Upper lobe of left lung (tissue), 6 donors: Measurements from ENCODE around the gene COX7A1. TPM values are rescaled to one million over a fixed set of nuclear protein-coding genes. Genes with fewer than 3 reads are reported as not detected.

Experiments used
- ATAC-seq, 2 donors: fragments of 200-7000 bp; cut with Tn5 transposase; one replicate each; pipeline ENCODE4 v1.9.1; 2022; ENCODE audit warnings: mild to moderate bottlenecking in 2 of 2, moderate library complexity in 2 of 2; ENCODE audit not compliant: low FRiP score in 2 of 2
- DNase-seq, 2 donors: peaks; one replicate each; pipeline ENCODE4 v3.0.0-alpha.2; 2019 to 2020
- H3K27ac ChIP-seq, 4 donors: fragments of 200-600 bp; sonication (generic); one replicate each; pipeline ENCODE4 v1.5.1; 2016 to 2019
- H3K27me3 ChIP-seq, 4 donors: fragments of 200-600 bp; sonication (generic); one replicate each; pipeline ENCODE4 v1.5.1; 2017 to 2019
- H3K36me3 ChIP-seq, 4 donors: fragments of 200-600 bp; sonication (generic); one replicate each; pipeline ENCODE4 v1.5.1; 2016 to 2019
- H3K4me1 ChIP-seq, 4 donors: fragments of 200-600 bp; sonication (generic); one replicate each; pipeline ENCODE4 v1.5.1; 2018 to 2019
- H3K4me3 ChIP-seq, 4 donors: fragments of 200-600 bp; sonication (generic); one replicate each; pipeline ENCODE4 v1.5.1; 2017 to 2019; ENCODE audit warnings: mild to moderate bottlenecking in 2 of 4, moderate library complexity in 1 of 4
- H3K9me3 ChIP-seq, 4 donors: fragments of 200-600 bp; sonication (generic); one replicate each; pipeline ENCODE4 v1.5.1; 2018 to 2019
- EP300 ChIP-seq, 4 donors: sonication (generic); formaldehyde crosslinking; IDR thresholded peaks; one replicate each; pipeline ENCODE4 v1.5.1; 2017; ENCODE audit warnings: antibody characterized with exemption in 4 of 4, control low read depth in 2 of 4
- POLR2A ChIP-seq, 4 donors: fragments of 450-650 bp; IDR thresholded peaks; one replicate each; pipeline ENCODE4 v1.5.1; 2016 to 2017; ENCODE audit warnings: antibody characterized with exemption in 4 of 4, mild to moderate bottlenecking in 2 of 4
- POLR2AphosphoS5 ChIP-seq, 2 donors: sonication (generic); formaldehyde crosslinking; IDR thresholded peaks; one replicate each; pipeline ENCODE4 v1.5.1; 2017; ENCODE audit warnings: antibody characterized with exemption in 2 of 2
- WGBS, 2 donors: methylation state at CpG; one replicate each; pipeline ENCODE4 v1.1.5; 2017 to 2018; 5-methylcytosine and 5-hydroxymethylcytosine counted together
- total RNA-seq, 6 donors: library from RNA; depleted of rRNA in 4 of 6; stranded (reverse); fragments of >200 nt in 4 of 6; gene quantifications; one replicate each; pipeline versions ENCODE4 v1.1.0 to v1.2.1, GENCODE V29; 2016 to 2021
- TF ChIP-seq, protein P1 (sequence below), 6 experiments: fragments of 450-650 bp in 4 of 6; fragments of 200-600 bp in 2 of 6; sonication (generic) in 2 of 6; IDR thresholded peaks; one replicate each; pipeline ENCODE4 v1.5.1; 2016 to 2019; ENCODE audit warnings: antibody characterized with exemption in 6 of 6
- donor health status: DM: no; HTN: no; CAD: no; lungs with moderate emphysema.
- donor health status: DM: no; HTN: yes; CAD: no; lungs with severe emphysema.

Gene COX7A1
- total RNA-seq, 6 donors from 2014 or later = 12.4 to 95.1 (median 24.0) TPM; not detected in 1

DNA sequence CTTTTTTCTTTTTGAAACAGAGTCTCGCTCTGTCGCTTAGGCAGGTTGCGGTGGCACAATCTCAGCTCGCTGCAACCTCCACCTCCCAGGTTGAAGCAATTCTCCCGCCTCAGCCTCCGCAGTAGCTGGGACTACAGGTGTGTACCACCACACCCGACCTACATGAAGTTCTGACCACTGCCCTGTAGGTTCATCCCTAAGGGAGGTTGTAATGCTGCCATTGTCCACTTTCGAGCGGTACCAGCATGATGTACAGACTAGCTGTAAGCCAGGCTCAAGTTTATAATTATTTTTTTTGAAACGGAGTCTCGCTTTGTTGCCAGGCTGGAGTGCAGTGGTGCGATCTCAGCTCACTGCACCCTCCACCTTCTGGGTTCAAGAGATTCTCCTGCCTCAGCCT, 11.6 kb upstream of the COX7A1 start:
- no peak overlapping the region for H3K27ac ChIP-seq
- 96 to 99% methylated on average over 12 of the region's 12 CpGs for WGBS, 2 donors
- H3K27me3 ChIP-seq = no peaks in the 10 kb centered on the region
- TF ChIP-seq POLR2AphosphoS5 (IDR thresholded peaks at IDR 0.05) (no peak), EP300 (IDR thresholded peaks at IDR 0.05) (no peak), POLR2A (IDR thresholded peaks at IDR 0.05) (no peak)
- TF ChIP-seq, protein P1, sequence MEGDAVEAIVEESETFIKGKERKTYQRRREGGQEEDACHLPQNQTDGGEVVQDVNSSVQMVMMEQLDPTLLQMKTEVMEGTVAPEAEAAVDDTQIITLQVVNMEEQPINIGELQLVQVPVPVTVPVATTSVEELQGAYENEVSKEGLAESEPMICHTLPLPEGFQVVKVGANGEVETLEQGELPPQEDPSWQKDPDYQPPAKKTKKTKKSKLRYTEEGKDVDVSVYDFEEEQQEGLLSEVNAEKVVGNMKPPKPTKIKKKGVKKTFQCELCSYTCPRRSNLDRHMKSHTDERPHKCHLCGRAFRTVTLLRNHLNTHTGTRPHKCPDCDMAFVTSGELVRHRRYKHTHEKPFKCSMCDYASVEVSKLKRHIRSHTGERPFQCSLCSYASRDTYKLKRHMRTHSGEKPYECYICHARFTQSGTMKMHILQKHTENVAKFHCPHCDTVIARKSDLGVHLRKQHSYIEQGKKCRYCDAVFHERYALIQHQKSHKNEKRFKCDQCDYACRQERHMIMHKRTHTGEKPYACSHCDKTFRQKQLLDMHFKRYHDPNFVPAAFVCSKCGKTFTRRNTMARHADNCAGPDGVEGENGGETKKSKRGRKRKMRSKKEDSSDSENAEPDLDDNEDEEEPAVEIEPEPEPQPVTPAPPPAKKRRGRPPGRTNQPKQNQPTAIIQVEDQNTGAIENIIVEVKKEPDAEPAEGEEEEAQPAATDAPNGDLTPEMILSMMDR (IDR thresholded peaks at IDR 0.05) = no peak
- H3K9me3 ChIP-seq = no peaks in the 10 kb centered on the region
- H3K36me3 ChIP-seq = peaks cover 0 to 12% (median 0%) of the 10 kb centered on the region in 4 donors
- peaks cover 0 to under 1% (median 0%) of the 10 kb centered on the region in 4 donors for H3K4me1 ChIP-seq
- no peak overlapping the region for H3K4me3 ChIP-seq
- ATAC-seq = no peak
- DNase-seq = no peak

DNA sequence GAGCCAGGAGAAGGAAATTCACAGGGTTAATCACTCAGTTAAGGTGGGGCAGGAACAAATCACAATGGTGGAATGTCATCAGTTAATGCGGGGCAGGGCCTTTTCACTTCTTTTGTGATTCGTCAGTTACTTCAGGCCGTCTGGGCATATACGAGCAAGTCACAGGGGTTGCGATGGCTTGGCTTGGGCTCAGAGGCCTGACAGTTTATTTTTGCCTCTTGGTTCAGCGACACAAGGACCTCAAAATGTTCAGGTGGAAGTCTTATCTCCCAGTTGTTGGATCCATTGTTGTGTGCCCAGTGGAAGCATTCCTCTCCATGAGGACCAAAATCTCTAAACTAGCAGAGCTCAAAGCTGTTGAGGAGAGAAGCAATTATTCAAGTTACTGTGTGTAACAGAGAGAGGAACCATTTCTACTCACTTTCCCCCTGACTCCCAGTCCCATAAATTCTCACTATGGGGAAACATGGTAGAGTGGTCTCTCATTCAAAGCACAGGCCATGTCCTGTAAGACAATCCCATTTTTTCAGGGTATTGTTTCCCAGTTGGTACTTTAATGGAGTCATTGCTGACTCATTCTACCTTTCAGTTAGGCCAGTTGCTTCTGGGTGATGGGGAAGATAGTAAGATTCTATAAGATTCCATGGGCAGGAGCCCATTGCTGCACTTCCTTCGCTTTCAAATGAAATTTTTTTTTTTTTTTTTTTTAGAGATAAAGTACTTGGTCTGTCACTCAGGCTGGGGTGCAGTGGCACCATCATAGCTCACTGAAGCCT, 8.8 kb upstream of the COX7A1 start:
- no peaks in the 10 kb centered on the region for H3K9me3 ChIP-seq
- H3K27ac ChIP-seq = no peak overlapping the region
- H3K4me3 ChIP-seq = no peak overlapping the region
- H3K4me1 ChIP-seq = peaks cover 0 to 9% (median 0%) of the 10 kb centered on the region in 4 donors
- no peaks in the 10 kb centered on the region for H3K27me3 ChIP-seq
- no peak for DNase-seq
- TF ChIP-seq POLR2A (IDR thresholded peaks at IDR 0.05) (no peak), POLR2AphosphoS5 (IDR thresholded peaks at IDR 0.05) (no peak), EP300 (IDR thresholded peaks at IDR 0.05) (no peak)
- TF ChIP-seq, protein P1 (IDR thresholded peaks at IDR 0.05) = no peak
- 70 to 78% methylated on average over 7 of the region's 7 CpGs for WGBS, 2 donors
- peaks cover 0 to 6% (median 0%) of the 10 kb centered on the region in 4 donors for H3K36me3 ChIP-seq
- no peak for ATAC-seq

- ATAC-seq (no peak), DNase-seq (no peak)
- Histone ChIP-seq H3K36me3 (peaks cover 7 to 33% (median 30%) of the 10 kb centered on the region in 4 donors), H3K9me3 (no peaks in the 10 kb centered on the region), H3K4me1 (peaks cover 8 to 25% (median 14%) of the 10 kb centered on the region in 4 donors), H3K4me3 (peak overlapping the region in 2 of 4 donors; percentile 51 to 57), H3K27me3 (no peaks in the 10 kb centered on the region), H3K27ac (peak overlapping the region; percentile 89 to 99 (median 96))
- 93% methylated on average over 10 of the region's 10 CpGs for WGBS, 2 donors
- TF ChIP-seq POLR2A (IDR thresholded peaks at IDR 0.05) (no peak), EP300 (IDR thresholded peaks at IDR 0.05) (no peak), POLR2AphosphoS5 (IDR thresholded peaks at IDR 0.05) (no peak)
- TF ChIP-seq, protein P1 (IDR thresholded peaks at IDR 0.05) = no peak
Observed at GRCh38 chr19:36153126-36153525, 879 bp upstream of the COX7A1 start.

GRCh38 chr19:36152019-36152351, 262 bp downstream of the COX7A1 start:
- peaks cover 8 to 25% (median 13%) of the 10 kb centered on the region in 4 donors for H3K4me1 ChIP-seq
- TF ChIP-seq POLR2A (IDR thresholded peaks at IDR 0.05) = no peak
- no peak for TF ChIP-seq EP300 (IDR thresholded peaks at IDR 0.05)
- no peak for TF ChIP-seq POLR2AphosphoS5 (IDR thresholded peaks at IDR 0.05)
- TF ChIP-seq, protein P1 (IDR thresholded peaks at IDR 0.05) = no peak
- 59 to 82% methylated on average over 16 of the region's 16 CpGs for WGBS, 2 donors
- peaks cover 18 to 45% (median 41%) of the 10 kb centered on the region in 4 donors for H3K36me3 ChIP-seq
- ATAC-seq (peak in 1 of 2 donors; percentile 3), DNase-seq (no peak)
- H3K9me3 ChIP-seq = no peaks in the 10 kb centered on the region
- no peaks in the 10 kb centered on the region for H3K27me3 ChIP-seq
- peak overlapping the region; percentile 50 to 62 (median 54) for H3K4me3 ChIP-seq
- H3K27ac ChIP-seq = peak overlapping the region; percentile 89 to 99 (median 96)
